Measurements from ENCODE around the gene CAMTA1.
"Not testable (repeated sequence)": the region's sequence is repeated elsewhere in the genome, so short reads cannot be mapped to it uniquely, and the experiment has no call there.

CAMTA1 gene

DNA sequence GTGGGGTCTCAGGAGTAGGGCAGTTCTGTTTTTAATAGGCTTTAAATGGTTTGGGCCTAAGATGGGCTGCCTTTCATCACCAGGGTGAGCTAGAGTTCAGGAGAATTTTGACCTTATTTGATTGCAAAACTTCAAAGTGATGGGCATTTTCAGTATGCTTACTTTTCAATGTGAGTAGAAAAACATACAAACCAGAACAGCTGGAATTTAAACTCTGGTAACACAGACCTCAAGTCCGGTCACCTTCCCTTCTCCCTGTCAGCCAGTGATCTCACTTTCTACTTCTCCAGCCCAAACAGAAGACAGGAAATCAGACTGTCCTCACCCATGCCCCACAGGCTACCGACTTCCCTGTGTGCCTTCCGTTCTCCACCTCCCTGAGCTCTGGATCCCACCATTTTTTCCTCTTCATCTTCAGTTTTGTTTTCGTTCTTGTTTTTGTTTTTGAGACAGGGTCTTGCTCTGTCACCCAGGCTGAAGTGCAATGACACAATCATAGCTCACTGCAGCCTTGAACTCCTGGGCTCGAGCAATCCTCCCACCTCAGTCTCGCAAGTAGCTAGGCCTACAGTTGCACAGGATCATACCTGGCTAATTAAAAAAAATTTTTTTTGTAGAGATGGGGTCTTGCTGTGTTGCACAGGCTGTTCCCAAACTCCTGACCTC, 374.0 kb downstream of the CAMTA1 start:
- no peaks in the 10 kb centered on the region for H3K4me1 ChIP-seq (ENCODE audit: control insufficient read depth in 1 of 2, insufficient read depth in 2 of 2, low read length in 2 of 2)
- H3K36me3 ChIP-seq (ENCODE audit: control insufficient read depth in 1 of 2, insufficient read depth in 2 of 2, low read length in 2 of 2) = no peaks in the 10 kb centered on the region
- H3K27ac ChIP-seq (ENCODE audit: low read length) = no peak overlapping the region
- H3K27me3 ChIP-seq (ENCODE audit: low read depth, low read length) = no peaks in the 10 kb centered on the region
- H3K9me3 ChIP-seq (ENCODE audit: control insufficient read depth in 1 of 2, low read length in 2 of 2) = no peaks in the 10 kb centered on the region
- H3K4me3 ChIP-seq (ENCODE audit: low read depth in 1 of 2, low read length in 2 of 2) = no peak overlapping the region

DNA sequence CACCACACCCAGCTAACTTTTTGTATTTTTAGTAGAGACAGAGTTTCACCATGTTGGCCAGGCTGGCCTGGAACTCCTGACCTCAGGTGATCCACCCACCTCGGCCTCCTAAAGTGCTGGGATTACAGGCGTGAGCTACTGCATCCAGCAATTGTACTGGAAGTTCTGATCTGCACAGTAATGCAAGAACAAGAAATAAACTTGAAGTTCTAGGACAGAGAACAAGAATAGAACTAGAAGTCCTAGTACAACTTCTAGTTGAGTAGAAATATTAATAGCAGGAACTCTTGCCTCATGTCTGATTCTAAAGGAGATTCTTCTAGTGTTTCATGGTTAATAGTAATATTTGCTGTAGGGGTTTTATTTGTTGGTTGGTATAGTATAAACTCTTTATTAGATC, 383.3 kb downstream of the CAMTA1 start:
- H3K9me3 ChIP-seq (ENCODE audit: control insufficient read depth in 1 of 2, low read length in 2 of 2); H3K4me1 ChIP-seq (ENCODE audit: control insufficient read depth in 1 of 2, insufficient read depth in 2 of 2, low read length in 2 of 2); H3K4me3 ChIP-seq (ENCODE audit: low read depth in 1 of 2, low read length in 2 of 2); H3K36me3 ChIP-seq (ENCODE audit: control insufficient read depth in 1 of 2, insufficient read depth in 2 of 2, low read length in 2 of 2); H3K27me3 ChIP-seq (ENCODE audit: low read depth, low read length); H3K27ac ChIP-seq (ENCODE audit: low read length): not testable (repeated sequence)

DNA sequence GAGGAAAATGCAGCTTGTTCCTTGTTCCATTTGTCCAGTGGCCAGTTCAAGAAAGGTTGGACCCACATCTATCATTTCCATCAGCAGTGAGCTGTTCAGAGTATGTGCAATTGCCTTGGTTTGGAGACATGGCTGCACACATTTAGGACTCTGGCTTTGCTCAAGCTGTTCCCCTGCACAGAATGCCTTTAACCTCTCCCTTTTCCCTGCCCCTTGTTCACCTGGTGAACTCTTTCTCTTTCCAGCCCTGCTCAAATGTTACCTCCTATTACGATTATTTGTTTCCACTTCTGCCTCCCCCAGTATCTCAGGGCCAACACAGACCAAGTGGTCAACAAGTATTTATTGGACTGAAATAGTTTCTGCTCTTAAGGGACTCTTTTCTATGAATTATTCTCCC, 385.9 kb downstream of the CAMTA1 start:
- Histone ChIP-seq H3K4me1 (ENCODE audit: control insufficient read depth in 1 of 2, insufficient read depth in 2 of 2, low read length in 2 of 2) (no peaks in the 10 kb centered on the region), H3K27me3 (ENCODE audit: low read depth, low read length) (no peaks in the 10 kb centered on the region), H3K4me3 (ENCODE audit: low read depth in 1 of 2, low read length in 2 of 2) (no peak overlapping the region), H3K36me3 (ENCODE audit: control insufficient read depth in 1 of 2, insufficient read depth in 2 of 2, low read length in 2 of 2) (no peaks in the 10 kb centered on the region), H3K9me3 (ENCODE audit: control insufficient read depth in 1 of 2, low read length in 2 of 2) (no peaks in the 10 kb centered on the region), H3K27ac (ENCODE audit: low read length) (no peak overlapping the region)

- Histone ChIP-seq H3K4me3 (ENCODE audit: low read depth in 1 of 2, low read length in 2 of 2) (no peak overlapping the region), H3K4me1 (ENCODE audit: control insufficient read depth in 1 of 2, insufficient read depth in 2 of 2, low read length in 2 of 2) (no peaks in the 10 kb centered on the region), H3K9me3 (ENCODE audit: control insufficient read depth in 1 of 2, low read length in 2 of 2) (no peaks in the 10 kb centered on the region), H3K27ac (ENCODE audit: low read length) (no peak overlapping the region), H3K27me3 (ENCODE audit: low read depth, low read length) (no peaks in the 10 kb centered on the region), H3K36me3 (ENCODE audit: control insufficient read depth in 1 of 2, insufficient read depth in 2 of 2, low read length in 2 of 2) (no peaks in the 10 kb centered on the region)
Observed at GRCh38 chr1:7171574-7171973, 386.3 kb downstream of the CAMTA1 start.

GRCh38 chr1:7172804-7173203, 387.6 kb downstream of the CAMTA1 start:
- H3K4me1 ChIP-seq (ENCODE audit: control insufficient read depth in 1 of 2, insufficient read depth in 2 of 2, low read length in 2 of 2) = no peaks in the 10 kb centered on the region
- H3K36me3 ChIP-seq (ENCODE audit: control insufficient read depth in 1 of 2, insufficient read depth in 2 of 2, low read length in 2 of 2) = no peaks in the 10 kb centered on the region
- no peak overlapping the region for H3K27ac ChIP-seq (ENCODE audit: low read length)
- H3K9me3 ChIP-seq (ENCODE audit: control insufficient read depth in 1 of 2, low read length in 2 of 2) = no peaks in the 10 kb centered on the region
- no peaks in the 10 kb centered on the region for H3K27me3 ChIP-seq (ENCODE audit: low read depth, low read length)
- no peak overlapping the region for H3K4me3 ChIP-seq (ENCODE audit: low read depth in 1 of 2, low read length in 2 of 2)

DNA sequence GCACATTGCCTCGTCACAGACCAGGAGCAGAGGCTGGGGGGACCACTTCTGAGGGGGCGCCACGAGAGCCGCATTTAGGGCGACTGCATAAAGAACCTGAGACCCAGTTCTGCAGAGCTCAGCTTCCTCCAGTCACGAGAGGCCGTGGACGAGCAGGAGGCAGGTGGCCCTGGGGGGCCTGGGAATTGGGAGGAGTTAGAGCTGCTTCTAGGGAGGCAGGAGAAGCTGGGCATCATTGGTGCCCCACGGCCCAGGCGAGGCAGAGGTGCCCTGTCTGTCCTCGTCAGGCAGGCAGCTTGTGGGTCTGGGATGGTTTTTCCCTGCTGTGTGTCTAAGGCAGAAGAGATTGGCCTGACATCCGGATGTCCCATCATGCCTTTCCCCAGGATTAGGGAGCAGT, 389.3 kb downstream of the CAMTA1 start:
- Histone ChIP-seq H3K36me3 (ENCODE audit: control insufficient read depth in 1 of 2, insufficient read depth in 2 of 2, low read length in 2 of 2) (no peaks in the 10 kb centered on the region), H3K9me3 (ENCODE audit: control insufficient read depth in 1 of 2, low read length in 2 of 2) (no peaks in the 10 kb centered on the region), H3K27ac (ENCODE audit: low read length) (no peak overlapping the region), H3K4me3 (ENCODE audit: low read depth in 1 of 2, low read length in 2 of 2) (no peak overlapping the region), H3K4me1 (ENCODE audit: control insufficient read depth in 1 of 2, insufficient read depth in 2 of 2, low read length in 2 of 2) (no peaks in the 10 kb centered on the region), H3K27me3 (ENCODE audit: low read depth, low read length) (no peaks in the 10 kb centered on the region)

DNA sequence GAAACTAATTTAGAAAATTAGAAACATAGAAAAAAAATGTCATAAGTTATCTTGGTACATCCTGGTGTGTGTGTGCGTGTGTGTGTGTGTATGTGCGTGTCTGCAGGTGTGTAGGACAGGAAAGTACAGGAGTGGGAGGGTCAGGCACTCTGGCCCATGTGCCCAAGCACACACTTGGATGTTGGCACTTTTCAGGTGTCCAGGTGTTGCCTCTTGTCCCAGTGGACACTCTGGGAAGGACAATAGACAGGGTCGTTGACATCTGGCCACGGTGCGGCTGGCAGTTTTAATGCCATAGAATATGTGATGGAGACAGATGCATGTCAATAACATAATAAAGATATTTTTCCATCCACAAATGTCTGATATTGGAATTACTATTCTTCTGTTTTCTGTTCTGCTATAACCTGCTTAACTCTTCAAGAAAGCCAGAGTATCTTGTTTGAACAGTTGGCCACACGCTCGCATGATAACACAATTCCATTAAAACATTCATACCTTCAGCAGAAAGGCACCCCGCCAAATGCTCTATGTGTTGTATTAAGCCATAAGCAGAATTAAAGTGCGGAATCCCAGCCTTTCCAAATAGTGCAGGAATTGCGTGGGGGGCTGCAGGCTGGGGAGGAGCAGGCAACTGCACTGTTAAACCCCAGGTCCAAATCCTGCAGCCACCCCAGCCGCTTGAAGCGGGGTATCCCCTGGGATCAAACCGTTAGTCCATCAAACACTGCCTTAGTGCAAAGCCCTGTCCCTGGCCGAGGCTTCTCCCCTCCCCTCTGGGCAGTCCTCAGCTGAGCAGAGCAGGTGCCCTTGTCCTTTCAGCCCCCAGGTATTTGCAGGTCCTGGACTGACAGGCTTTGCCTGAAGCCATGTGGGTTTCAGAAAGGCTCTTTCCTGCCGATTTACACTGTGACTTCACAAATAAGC, 390.0 kb downstream of the CAMTA1 start:
- Histone ChIP-seq H3K27ac (ENCODE audit: low read length) (no peak overlapping the region), H3K36me3 (ENCODE audit: control insufficient read depth in 1 of 2, insufficient read depth in 2 of 2, low read length in 2 of 2) (no peaks in the 10 kb centered on the region), H3K4me1 (ENCODE audit: control insufficient read depth in 1 of 2, insufficient read depth in 2 of 2, low read length in 2 of 2) (no peaks in the 10 kb centered on the region), H3K4me3 (ENCODE audit: low read depth in 1 of 2, low read length in 2 of 2) (no peak overlapping the region), H3K27me3 (ENCODE audit: low read depth, low read length) (no peaks in the 10 kb centered on the region), H3K9me3 (ENCODE audit: control insufficient read depth in 1 of 2, low read length in 2 of 2) (no peaks in the 10 kb centered on the region)

DNA sequence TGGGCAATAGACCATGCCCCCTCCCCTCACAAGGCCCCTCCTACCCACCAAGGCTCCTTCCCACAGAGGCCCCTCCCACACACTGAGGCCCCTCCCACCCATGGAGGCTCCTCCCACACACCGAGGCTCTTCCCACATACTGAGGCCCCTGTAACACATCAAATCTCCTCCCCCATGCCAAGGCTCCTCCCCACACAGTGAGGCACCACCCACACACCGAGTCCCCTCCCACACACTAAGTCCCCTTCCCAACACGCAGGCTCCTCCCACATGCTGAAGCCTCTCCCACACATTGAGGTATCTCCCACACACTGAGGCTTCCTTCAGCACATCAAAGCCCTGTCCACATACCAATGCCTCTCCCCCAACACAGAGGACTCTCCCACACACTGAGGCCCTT, 391.8 kb downstream of the CAMTA1 start:
- Histone ChIP-seq H3K27me3 (ENCODE audit: low read depth, low read length) (no peaks in the 10 kb centered on the region), H3K9me3 (ENCODE audit: control insufficient read depth in 1 of 2, low read length in 2 of 2) (peaks cover 0 to 8% of the 10 kb centered on the region in 2 donors), H3K4me3 (ENCODE audit: low read depth in 1 of 2, low read length in 2 of 2) (no peak overlapping the region), H3K27ac (ENCODE audit: low read length) (no peak overlapping the region), H3K36me3 (ENCODE audit: control insufficient read depth in 1 of 2, insufficient read depth in 2 of 2, low read length in 2 of 2) (no peaks in the 10 kb centered on the region), H3K4me1 (ENCODE audit: control insufficient read depth in 1 of 2, insufficient read depth in 2 of 2, low read length in 2 of 2) (no peaks in the 10 kb centered on the region)

GRCh38 chr1:7177438-7178146, 392.3 kb downstream of the CAMTA1 start:
- Histone ChIP-seq H3K27me3 (ENCODE audit: low read depth, low read length) (no peaks in the 10 kb centered on the region), H3K27ac (ENCODE audit: low read length) (no peak overlapping the region), H3K4me3 (ENCODE audit: low read depth in 1 of 2, low read length in 2 of 2) (no peak overlapping the region), H3K4me1 (ENCODE audit: control insufficient read depth in 1 of 2, insufficient read depth in 2 of 2, low read length in 2 of 2) (no peaks in the 10 kb centered on the region), H3K36me3 (ENCODE audit: control insufficient read depth in 1 of 2, insufficient read depth in 2 of 2, low read length in 2 of 2) (no peaks in the 10 kb centered on the region), H3K9me3 (ENCODE audit: control insufficient read depth in 1 of 2, low read length in 2 of 2) (peaks cover 0 to 8% of the 10 kb centered on the region in 2 donors)

DNA sequence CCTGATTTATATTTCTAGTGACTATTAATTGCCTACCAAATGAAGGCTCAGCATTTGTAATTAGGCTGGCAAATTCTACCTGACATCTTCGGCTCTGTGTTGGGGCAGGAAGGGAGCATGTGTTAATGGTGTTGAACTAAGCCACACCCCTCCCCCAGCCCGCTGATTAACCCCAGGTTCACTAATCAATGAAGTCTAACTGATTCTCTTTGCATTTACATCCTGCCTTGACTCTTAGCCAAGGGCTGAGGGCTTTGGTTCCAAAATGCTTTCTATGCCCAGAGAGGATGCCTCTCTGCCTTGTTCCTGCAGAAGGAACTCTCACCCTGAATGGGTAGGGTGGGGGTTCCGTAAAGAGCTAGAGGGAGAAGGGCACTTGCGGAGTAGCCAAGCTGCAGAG, 393.1 kb downstream of the CAMTA1 start:
- no peaks in the 10 kb centered on the region for H3K36me3 ChIP-seq (ENCODE audit: control insufficient read depth in 1 of 2, insufficient read depth in 2 of 2, low read length in 2 of 2)
- peaks cover 0 to 8% of the 10 kb centered on the region in 2 donors for H3K9me3 ChIP-seq (ENCODE audit: control insufficient read depth in 1 of 2, low read length in 2 of 2)
- H3K27me3 ChIP-seq (ENCODE audit: low read depth, low read length) = no peaks in the 10 kb centered on the region
- no peak overlapping the region for H3K4me3 ChIP-seq (ENCODE audit: low read depth in 1 of 2, low read length in 2 of 2)
- no peaks in the 10 kb centered on the region for H3K4me1 ChIP-seq (ENCODE audit: control insufficient read depth in 1 of 2, insufficient read depth in 2 of 2, low read length in 2 of 2)
- no peak overlapping the region for H3K27ac ChIP-seq (ENCODE audit: low read length)

GRCh38 chr1:7178741-7179140, 393.5 kb downstream of the CAMTA1 start:
- no peak overlapping the region for H3K4me3 ChIP-seq (ENCODE audit: low read depth in 1 of 2, low read length in 2 of 2)
- H3K27ac ChIP-seq (ENCODE audit: low read length) = no peak overlapping the region
- no peaks in the 10 kb centered on the region for H3K27me3 ChIP-seq (ENCODE audit: low read depth, low read length)

More at GRCh38 chr1:7178741-7179140, 393.5 kb downstream of the CAMTA1 start:
- H3K4me1 ChIP-seq (ENCODE audit: control insufficient read depth in 1 of 2, insufficient read depth in 2 of 2, low read length in 2 of 2) = no peaks in the 10 kb centered on the region
- H3K36me3 ChIP-seq (ENCODE audit: control insufficient read depth in 1 of 2, insufficient read depth in 2 of 2, low read length in 2 of 2) = no peaks in the 10 kb centered on the region
- H3K9me3 ChIP-seq (ENCODE audit: control insufficient read depth in 1 of 2, low read length in 2 of 2) = peaks cover 0 to 8% of the 10 kb centered on the region in 2 donors

Data from muscle layer of duodenum (tissue), 2 donors.